DND-41 (cell line): ENCODE data around the gene PEX12.

Experiments
- EZH2 ChIP-seq: IDR thresholded peaks from 3 replicates; pipeline ENCODE4 v1.6.1; 2012; ENCODE audit warnings: borderline replicate concordance, low read depth, mild to moderate bottlenecking, moderate library complexity, low read length, inconsistent platforms; ENCODE audit not compliant: severe bottlenecking
- TF ChIP-seq, protein P1 (sequence below): IDR thresholded peaks from 2 replicates; pipeline ENCODE4 v1.5.1; 2012; ENCODE audit warnings: borderline replicate concordance, low read length, moderate library complexity, mild to moderate bottlenecking; ENCODE audit not compliant: poor library complexity, severe bottlenecking; ENCODE audit errors: extremely low read depth

DNA sequence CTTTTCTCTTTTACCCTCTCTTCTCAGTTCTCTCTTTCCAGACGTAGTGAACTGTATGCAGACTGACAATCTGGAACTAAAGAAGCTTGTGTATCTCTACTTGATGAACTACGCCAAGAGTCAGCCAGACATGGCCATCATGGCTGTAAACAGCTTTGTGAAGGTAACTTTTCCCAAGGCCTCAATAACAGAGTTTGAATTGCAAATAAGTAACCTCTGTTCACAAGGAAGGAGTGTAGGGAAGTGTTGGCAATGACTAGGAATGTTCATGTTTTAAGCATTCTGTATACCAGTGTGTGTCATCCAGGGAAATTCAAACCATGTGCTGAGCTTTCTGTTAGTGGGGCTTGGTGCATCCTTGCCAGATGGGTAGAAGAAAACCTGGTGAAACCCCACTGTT is 27.3 kb upstream of the PEX12 start:
- TF ChIP-seq, protein P1, sequence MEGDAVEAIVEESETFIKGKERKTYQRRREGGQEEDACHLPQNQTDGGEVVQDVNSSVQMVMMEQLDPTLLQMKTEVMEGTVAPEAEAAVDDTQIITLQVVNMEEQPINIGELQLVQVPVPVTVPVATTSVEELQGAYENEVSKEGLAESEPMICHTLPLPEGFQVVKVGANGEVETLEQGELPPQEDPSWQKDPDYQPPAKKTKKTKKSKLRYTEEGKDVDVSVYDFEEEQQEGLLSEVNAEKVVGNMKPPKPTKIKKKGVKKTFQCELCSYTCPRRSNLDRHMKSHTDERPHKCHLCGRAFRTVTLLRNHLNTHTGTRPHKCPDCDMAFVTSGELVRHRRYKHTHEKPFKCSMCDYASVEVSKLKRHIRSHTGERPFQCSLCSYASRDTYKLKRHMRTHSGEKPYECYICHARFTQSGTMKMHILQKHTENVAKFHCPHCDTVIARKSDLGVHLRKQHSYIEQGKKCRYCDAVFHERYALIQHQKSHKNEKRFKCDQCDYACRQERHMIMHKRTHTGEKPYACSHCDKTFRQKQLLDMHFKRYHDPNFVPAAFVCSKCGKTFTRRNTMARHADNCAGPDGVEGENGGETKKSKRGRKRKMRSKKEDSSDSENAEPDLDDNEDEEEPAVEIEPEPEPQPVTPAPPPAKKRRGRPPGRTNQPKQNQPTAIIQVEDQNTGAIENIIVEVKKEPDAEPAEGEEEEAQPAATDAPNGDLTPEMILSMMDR, result no peak
- no peak for TF ChIP-seq EZH2
